Fibroblast of peridontal ligament (primary cell): ENCODE results near the gene CDH1.
"Not testable (repeated sequence)": the region's sequence is repeated elsewhere in the genome, so short reads cannot be mapped to it uniquely, and the experiment has no call there.

Experiments
- DNase-seq: peaks from one replicate; pipeline ENCODE4 v3.0.0-alpha.2; 2010; ENCODE audit errors: extremely low read depth

Gene CDH1

DNA sequence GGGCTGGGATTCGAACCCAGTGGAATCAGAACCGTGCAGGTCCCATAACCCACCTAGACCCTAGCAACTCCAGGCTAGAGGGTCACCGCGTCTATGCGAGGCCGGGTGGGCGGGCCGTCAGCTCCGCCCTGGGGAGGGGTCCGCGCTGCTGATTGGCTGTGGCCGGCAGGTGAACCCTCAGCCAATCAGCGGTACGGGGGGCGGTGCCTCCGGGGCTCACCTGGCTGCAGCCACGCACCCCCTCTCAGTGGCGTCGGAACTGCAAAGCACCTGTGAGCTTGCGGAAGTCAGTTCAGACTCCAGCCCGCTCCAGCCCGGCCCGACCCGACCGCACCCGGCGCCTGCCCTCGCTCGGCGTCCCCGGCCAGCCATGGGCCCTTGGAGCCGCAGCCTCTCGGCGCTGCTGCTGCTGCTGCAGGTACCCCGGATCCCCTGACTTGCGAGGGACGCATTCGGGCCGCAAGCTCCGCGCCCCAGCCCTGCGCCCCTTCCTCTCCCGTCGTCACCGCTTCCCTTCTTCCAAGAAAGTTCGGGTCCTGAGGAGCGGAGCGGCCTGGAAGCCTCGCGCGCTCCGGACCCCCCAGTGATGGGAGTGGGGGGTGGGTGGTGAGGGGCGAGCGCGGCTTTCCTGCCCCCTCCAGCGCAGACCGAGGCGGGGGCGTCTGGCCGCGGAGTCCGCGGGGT is at the start of gene CDH1:
TSS of gene CDH1 (plus strand) at position 247 of the 684 bp plus-strand sequence. CDS start at position 371, 124 bp downstream.
- no peak for DNase-seq

GRCh38 chr16:68689921-68690320 is 47.2 kb upstream of the CDH1 start:
- no peak for DNase-seq

GRCh38 chr16:68695575-68695974 is 41.5 kb upstream of the CDH1 start:
- no peak for DNase-seq

- DNase-seq: no peak
Observed at GRCh38 chr16:68696514-68696913, 40.6 kb upstream of the CDH1 start.

- DNase-seq: no peak
Observed at GRCh38 chr16:68698091-68698490, 39.0 kb upstream of the CDH1 start.

DNA sequence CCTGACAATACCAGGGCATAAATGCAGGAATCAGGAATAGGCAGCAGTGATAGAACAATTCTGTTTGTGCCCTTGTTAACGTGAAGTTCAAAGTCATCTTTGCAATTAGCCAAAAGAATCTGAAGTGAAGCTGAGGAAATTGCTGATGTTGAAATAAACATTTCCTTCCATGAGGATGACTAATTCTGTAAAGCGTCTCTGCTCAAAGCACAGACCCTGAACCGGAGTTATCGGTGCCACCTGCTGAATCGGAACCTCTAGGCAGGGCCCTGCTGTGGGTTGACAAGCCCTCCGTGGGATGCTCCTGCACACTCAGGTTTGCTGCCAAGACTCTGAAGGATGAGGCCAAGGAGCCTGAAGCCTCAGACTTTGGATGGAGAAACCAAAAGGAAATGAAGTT is 37.0 kb upstream of the CDH1 start:
- DNase-seq: peak; percentile 22

- DNase-seq: no peak
Observed at GRCh38 chr16:68700831-68701230, 36.3 kb upstream of the CDH1 start.

DNA sequence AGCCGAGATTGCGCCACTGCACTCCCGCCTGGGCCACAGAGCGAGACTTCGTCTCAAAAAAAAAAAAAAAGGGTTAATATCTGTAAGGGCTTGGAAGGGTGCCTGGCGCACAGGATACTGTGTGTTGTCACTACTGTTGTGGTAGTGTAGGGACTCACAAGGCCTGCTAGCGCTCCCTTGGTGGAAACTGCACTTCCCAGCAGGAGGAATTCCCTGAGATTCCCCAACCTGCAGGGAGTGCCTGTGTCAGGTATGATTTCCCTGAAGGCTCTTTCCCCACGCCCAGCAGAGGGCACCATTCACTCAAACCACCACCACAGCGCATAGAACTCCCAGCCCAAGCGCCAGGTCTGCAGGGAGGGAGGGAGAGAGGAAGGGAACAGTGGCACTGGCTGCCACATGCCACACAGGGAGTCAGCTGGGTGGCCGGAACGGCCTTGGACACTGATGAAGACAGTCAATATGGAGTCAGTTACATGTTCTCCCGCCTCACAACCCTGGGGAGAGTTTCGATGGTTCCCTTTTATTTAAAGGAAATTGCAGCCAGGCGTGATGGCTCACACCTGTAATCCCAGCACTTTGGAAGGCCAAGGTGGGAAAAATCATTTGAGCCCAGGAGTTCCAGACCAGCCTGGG is 32.7 kb upstream of the CDH1 start:
- peak; percentile 64 for DNase-seq

DNA sequence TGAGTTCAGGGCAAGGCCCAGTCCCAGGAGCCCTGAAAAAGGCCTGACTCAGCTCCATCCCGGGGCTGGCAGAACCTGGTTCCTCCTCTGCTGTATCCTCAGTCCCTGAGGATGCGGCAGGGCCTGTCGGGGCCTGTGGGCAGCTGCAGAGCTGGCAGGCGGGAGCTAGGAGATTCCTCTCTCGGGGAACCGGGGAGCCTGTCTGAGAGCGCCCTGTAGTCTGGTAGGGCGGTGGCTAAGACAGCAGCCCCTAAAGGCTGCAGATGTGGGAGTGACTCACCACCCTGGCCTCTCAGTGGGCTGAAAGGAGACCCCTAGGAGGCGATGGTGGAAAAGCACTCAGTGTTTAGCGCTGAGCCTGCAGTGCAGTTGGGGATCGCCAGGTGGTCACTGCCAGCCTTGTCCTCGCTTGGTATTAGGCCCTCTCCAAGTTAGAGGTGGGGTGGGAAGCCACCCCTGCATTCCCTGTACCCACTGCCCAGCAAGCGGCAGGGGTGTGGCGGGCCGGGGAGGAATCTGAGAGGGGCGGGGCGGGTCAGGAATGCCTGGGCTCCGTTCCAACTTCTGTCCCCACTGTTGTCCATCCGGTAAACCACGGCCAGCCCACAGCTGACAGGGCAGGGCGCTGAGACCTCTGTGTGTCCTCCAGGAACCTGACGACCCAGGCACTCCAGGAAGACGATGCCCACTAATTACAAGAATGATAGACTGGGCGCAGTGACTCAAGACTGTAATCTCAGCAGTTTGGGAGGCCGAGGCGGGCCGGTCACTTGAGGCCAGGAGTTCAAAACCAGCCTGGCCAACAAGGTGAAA is 29.5 kb upstream of the CDH1 start:
- no peak for DNase-seq

DNA sequence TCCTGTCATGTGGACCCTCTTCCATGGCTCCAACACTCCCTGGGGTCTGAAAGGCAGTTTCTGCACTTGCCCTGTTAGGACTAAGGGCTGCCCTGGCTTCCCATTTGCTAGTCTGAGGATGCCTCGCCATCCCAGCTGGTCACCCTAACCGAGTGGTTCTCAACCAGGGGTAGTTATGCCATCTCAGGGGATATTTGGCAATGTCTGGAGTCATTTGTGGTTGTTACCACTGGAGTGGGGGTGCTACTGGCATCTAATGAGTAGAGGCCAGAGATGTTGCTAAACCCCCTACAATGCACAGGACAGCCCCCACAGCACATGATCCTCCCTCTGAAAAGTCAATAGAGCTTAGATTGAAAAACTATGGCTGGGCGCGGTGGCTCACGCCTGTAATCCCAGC is 26.9 kb upstream of the CDH1 start:
- DNase-seq: no peak

GRCh38 chr16:68711421-68712139 is 25.5 kb upstream of the CDH1 start:
- DNase-seq: no peak

DNA sequence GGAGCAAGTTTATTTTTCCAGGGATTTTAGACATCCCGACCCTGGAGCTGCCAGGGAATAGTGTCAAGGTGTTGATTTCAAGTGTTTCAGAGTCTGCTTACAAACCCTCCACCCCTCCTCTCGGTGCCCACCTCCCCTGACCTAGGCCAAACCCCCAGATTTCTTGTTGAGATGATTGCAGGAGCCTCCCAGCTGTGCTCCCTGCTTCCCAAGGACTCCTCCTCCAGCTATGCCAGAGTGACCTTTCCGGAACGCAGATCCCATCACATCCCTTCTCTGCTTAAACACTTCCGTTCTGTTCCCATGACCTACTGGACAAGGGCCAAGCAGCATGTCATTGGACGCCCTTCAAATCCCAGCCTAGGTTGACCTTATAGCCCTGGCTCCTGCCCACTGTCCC is 23.7 kb upstream of the CDH1 start:
- DNase-seq: no peak

GRCh38 chr16:68715471-68715870 is 21.6 kb upstream of the CDH1 start:
- DNase-seq: no peak

- not testable (repeated sequence) for DNase-seq
Observed at GRCh38 chr16:68716516-68716915, 20.6 kb upstream of the CDH1 start.

- no peak for DNase-seq
Observed at GRCh38 chr16:68717684-68718083, 19.4 kb upstream of the CDH1 start.

DNA sequence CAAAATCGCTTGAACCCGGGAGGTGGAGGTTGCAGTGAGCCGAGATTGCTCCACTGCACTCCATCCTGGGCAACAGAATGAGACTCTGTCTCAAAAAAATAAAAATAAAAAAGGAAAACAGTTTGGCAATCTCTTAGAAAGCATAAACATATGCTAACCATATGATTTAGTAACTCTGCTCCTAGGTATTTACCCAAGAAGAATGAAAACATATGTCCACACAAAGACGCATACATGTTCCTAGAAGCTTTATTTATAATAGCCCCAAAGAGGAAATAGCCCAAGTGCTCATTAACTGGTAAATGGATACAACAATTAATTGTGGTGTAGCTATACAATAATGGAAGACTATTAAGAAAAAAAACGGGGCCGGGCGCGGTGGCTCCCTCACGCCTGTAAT is 18.5 kb upstream of the CDH1 start:
- DNase-seq: peak; percentile 12

- no peak for DNase-seq
Observed at GRCh38 chr16:68719993-68720489, 17.1 kb upstream of the CDH1 start.

GRCh38 chr16:68722119-68723024 is 14.7 kb upstream of the CDH1 start:
- DNase-seq: no peak

GRCh38 chr16:68724797-68725196 is 12.3 kb upstream of the CDH1 start:
- no peak for DNase-seq

DNA sequence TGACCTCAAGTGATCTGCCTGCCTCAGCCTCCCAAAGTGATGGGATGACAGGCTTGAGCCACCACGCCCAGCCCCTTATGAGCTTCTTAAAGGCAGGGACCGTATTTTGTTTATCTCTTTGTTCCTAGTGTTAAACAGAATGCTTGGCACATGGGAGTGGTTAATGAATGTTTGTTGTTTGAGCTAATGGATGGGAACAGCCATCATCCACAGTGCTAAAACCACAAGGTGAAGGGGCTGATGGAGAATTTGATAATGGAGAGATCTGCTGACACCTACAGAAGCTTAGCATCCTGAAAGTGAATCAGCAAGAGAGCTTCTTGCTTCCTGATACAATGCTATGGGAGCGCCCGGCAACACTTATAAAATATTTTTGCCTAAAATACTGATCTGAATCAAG is 8.6 kb upstream of the CDH1 start:
- DNase-seq: no peak

DNA sequence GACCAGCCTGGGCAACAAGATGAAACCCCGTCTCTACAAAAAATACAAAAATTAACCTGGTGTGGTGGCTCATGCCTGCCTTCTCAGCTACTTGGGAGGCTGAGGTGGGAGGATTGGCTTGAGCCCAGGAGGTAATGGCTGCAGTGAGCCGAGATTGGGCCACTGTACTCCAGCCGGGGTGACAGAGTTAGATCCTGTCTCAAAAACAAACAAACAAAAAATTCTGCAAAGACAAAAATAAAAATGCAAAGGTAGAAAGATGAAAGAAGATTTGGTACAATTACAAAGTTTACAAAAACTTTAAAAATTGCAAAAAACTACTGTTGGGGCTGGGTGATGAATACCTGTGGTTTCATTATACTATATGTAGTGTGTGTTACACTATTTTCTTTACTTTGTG is 5.5 kb upstream of the CDH1 start:
- DNase-seq: no peak
